Measurements from ENCODE around the gene TBC1D30.
"Not testable (repeated sequence)": the region's sequence is repeated elsewhere in the genome, so short reads cannot be mapped to it uniquely, and the experiment has no call there.

Gene TBC1D30

DNA sequence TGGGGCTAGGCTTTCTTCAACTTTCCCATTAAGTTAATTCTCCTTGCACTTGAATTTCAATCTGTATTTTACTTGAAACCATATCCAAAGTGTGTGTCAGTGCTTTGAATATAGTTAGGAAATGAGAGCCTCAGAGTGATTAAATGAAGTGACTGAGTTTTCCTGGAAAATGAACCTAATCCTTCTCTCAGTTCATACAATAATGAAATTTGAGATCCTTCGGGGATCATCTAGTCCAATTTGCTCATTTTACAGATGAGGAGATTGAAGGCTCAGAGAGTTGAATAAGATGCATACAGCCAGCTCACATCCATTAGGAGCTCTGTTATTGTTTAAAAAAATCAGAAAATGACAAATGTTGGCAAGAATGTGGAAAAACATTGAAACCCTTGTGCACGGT is 18.3 kb upstream of the TBC1D30 start:
- DNase-seq (ENCODE audit: low spot score), result no peak

DNA sequence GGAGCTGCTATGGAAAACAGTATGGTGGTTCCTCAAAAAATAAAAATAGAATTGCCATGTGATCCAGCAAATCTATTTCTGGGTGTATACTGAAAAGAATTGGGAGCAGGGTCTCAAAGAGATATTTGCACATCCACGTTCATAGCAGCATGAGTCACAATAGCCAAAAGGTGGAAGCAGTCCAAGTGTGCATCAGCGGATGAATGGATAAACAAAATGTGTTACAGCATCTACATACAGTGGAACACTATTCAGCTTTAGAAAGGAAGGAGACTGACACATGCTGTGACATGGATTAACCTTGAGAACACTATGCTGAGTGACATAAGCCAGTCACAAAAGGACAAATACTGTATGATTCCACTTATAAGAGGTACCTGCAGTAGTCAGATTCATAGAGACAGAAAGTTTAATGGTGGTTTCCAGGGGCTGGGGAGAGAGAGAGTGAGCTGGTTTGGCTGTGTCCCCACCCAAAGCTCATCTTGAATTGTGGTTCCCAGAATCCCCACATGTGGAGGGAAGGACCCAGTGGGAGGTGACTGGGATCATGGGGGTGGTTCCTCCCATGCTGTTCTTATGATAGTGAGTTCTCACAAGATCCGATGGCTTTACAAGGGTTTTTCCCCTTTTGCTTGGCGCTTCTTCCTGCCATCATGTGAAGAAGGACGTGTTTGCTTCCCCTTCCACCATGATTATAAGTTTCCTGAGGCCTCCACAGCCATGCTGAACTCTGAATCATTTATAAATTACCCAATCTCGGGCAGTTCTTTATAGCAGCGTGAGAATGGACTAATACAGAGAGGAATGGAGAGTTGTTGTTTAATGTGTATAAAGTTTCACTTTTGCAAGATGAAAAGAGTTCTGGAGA is 17.6 kb upstream of the TBC1D30 start:
- DNase-seq (ENCODE audit: low spot score), result no peak

DNA sequence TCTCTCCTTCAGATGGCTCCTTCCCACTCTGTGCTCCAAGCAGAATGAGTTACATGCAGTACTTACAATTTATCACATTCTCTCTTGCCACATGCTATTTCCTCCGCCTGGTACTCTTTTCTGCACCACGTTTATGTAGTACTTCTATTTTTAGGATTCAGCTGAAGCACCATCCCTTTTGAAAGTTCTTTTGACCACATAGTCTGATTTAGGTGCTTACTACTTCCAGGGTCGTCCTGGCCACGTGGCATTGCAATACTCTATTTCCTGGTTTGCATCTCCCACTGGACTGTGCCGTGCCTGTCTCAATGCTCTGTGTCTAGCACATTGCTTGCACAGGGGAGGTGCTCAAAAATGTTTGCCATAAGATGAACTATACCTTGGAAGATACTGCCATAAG is 16.3 kb upstream of the TBC1D30 start:
- no peak for DNase-seq (ENCODE audit: low spot score)

DNA sequence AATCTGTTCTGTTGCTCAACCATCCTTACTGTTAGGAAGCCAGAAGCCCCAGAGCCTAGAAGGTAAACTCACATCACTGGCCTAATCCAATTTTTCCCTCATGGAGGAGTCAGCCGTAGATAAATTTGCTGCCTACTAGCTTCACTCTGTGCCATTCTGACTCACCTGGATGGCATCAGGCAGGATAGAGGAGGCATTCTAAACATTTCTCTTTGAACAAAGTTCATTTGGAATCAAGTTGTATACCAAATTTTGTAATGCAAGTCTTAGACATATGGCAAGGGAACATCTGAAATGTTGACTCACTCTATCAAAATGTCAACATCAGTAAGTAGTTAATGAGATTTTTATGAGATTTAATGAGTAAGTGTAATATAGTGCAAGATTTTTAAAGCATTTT is 13.6 kb upstream of the TBC1D30 start:
- no peak for DNase-seq (ENCODE audit: low spot score)

- DNase-seq (ENCODE audit: low spot score), result no peak
These were observed 10.7 kb upstream of the TBC1D30 start for GRCh38 chr12:64813723-64814122.

GRCh38 chr12:64814432-64814831 is 10.0 kb upstream of the TBC1D30 start:
- DNase-seq (ENCODE audit: low spot score), result no peak

DNA sequence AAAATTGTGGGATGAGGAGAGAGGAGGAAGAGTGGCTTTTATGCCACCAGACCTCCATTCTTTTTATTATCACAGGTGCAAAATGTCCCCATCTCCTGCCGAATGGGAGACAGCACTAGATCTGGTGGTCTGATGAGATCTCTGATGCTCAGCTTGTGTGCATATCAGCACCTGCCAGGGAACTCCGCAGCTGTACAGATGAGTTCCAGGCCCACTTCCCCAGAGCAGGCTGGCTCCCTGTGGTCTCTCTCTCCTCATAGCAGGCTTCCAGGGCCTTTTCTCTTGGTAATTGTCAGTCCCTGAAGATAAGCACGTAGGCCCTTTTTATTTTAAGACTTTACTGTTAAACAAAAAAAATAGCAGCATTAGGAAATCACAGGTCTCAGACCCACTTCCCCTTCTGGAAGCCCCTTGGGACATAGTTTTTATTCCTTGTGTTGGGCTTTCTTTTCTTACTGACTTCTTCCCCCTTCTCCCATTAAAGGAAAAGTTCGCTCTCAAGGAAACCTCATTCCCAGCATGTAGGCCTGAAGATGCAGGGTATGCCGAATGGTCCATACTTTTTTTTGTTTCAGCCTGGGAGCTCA is 4.5 kb upstream of the TBC1D30 start:
- no peak for DNase-seq (ENCODE audit: low spot score)

DNA sequence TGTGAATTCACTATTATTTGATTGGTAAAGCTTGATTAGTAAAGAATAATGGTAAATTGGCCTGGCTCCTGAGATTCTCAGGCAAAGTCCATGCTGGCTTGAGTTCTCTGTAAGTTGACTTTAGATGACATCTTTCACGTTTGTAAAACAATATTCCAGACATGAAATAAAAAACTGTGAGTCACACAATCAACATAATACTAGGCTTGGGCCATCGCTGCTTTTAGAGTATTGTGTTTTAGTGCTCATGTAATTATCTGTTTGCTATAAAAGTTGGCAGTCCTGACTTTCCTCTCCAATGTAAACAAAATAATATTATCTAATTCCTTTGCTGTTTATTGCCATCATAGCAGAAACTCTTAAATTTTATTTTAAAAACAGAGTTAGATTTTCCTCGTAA is 3.9 kb upstream of the TBC1D30 start:
- DNase-seq (ENCODE audit: low spot score), result no peak

GRCh38 chr12:64821116-64821630 is 3.3 kb upstream of the TBC1D30 start:
- DNase-seq (ENCODE audit: low spot score), result no peak

DNA sequence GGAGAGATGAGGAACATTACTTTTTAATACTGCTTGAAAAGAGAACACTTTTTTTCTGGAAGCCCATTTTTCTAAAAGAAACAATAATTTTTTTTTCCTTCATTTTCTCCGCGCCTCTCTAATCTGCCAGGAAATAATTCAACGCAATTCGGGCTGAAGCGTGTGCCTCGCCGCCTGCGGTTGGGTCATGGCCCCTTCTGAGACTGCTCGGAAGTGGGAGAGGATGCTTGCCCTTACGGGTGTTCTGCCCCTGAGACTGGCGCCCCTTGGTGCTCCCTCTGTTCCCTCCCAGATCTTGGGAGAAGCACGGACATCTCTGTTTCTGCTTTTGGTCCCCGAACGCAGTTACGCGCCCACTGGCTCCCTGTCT is 332 bp upstream of the TBC1D30 start:
- DNase-seq (ENCODE audit: low spot score), result no peak

- no peak for DNase-seq (ENCODE audit: low spot score)
These were observed 935 bp downstream of the TBC1D30 start for GRCh38 chr12:64825143-64826021.

DNA sequence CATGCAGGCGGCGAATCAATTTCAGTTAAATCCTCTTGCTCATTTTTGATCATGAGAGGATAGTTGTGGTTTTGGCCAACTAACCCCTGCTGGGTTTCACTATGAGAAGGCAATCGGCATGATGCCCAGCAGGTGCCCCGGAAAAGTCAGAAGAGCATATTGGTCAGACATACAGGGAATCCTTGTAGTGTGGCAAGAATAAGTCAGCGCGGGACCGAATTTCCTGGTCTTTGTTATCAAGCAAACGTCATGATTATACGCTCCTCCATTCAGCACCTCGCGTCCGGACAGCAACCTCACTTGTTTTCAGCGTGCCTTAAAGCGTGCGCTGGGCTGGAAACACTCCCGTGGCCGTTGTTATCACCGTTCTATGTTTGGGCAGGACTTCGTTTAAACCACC is 1.8 kb downstream of the TBC1D30 start:
- no peak for DNase-seq (ENCODE audit: low spot score)

GRCh38 chr12:64828713-64829112 is 4.3 kb downstream of the TBC1D30 start:
- DNase-seq (ENCODE audit: low spot score), result no peak

DNA sequence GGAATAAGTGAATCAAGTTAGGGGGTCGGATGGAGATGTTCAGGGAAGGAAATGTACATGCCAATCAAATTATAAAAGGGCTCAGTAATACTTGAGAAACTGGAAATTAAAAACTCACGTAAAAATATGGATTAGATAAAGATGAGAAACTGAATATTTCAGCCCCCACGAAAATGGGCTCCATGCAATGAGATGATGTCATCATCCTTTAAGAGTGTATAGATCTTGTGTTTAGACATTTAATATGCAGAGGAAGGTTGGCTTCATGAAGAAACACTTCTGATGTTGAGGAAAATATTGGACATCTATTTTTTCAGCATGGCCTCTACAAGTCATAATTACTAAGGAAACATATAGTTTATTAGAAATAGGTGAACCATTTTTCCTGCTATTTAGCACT is 9.5 kb downstream of the TBC1D30 start:
- no peak for DNase-seq (ENCODE audit: low spot score)

DNA sequence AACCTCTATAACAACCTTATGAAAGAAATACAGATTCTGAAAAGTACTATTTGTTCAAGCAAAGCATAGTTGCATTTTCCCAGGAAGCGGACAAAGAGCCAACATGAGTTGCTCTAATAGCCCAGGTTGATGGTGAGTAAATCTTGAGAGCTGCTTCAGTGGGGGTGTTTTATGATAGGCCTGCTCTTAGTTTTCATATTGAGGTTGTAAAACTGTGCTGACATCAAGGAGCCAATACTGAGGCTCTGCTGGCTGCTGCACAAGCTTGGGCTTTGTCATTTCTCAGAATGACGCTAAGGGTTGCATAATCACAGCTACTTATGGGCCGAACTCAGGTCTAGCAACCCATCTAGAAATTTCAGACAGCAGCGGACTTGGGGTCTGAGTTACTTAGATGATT is 11.5 kb downstream of the TBC1D30 start:
- no peak for DNase-seq (ENCODE audit: low spot score)

DNA sequence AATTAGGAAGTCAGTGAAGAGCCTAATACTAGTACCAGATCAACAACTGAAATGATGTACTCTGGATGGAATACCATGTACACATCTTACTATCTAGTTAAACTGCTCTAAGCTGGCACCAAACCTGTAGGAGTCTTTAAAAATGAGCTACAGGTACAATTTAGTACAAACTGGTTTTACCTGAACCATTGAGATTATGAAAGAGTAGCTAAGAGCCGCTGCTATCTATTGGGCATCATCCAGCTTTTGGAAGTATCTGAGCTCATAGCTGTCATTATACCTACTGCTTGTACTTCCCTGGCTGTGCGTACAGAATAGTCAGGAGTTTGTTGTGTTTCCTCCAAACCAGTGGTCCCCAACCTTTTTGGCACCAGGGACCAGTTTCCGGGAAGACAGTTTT is 12.4 kb downstream of the TBC1D30 start:
- no peak for DNase-seq (ENCODE audit: low spot score)

GRCh38 chr12:64837427-64837826 is 13.0 kb downstream of the TBC1D30 start:
- DNase-seq (ENCODE audit: low spot score), result no peak

DNA sequence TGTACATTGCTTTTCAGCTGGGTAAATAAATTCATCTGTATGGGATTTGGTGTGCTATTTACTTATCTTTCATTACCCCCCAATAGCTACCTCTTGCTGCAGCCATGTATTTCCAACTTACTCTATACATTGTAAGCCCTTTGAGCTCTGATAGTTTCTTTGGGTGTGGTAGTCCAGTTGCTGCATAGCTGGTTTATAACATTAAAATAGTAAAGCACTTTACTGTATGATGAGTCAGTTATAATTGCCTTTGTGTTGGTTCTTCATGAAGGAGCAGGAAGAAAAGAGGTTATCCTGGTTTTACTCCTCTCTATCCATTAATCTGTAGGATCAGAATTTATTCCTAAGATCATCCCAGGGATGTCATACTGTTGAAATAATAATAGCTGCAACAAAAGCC is 15.7 kb downstream of the TBC1D30 start:
- DNase-seq (ENCODE audit: low spot score), result no peak

- DNase-seq (ENCODE audit: low spot score), result no peak
These were observed 16.7 kb downstream of the TBC1D30 start for GRCh38 chr12:64840949-64841717.

DNA sequence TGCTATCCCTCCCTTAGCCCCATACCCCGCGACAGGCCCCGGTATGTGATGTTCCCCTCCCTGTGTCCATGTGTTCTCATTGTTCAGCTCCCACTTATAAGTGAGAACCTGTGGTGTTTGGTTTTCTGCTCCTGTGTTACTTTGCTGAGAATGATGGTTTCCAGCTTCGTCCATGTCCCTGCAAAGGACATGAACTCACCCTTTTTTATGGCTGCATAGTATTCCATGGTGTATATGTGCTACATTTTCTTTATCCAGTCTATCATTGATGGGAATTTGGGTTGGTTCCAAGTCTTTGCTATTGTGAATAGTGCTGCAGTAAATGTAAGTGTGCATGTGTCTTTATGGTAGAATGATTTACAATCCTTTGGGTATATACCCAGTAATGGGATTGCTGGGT is 24.0 kb downstream of the TBC1D30 start:
- not testable (repeated sequence) for DNase-seq (ENCODE audit: low spot score)

DNA sequence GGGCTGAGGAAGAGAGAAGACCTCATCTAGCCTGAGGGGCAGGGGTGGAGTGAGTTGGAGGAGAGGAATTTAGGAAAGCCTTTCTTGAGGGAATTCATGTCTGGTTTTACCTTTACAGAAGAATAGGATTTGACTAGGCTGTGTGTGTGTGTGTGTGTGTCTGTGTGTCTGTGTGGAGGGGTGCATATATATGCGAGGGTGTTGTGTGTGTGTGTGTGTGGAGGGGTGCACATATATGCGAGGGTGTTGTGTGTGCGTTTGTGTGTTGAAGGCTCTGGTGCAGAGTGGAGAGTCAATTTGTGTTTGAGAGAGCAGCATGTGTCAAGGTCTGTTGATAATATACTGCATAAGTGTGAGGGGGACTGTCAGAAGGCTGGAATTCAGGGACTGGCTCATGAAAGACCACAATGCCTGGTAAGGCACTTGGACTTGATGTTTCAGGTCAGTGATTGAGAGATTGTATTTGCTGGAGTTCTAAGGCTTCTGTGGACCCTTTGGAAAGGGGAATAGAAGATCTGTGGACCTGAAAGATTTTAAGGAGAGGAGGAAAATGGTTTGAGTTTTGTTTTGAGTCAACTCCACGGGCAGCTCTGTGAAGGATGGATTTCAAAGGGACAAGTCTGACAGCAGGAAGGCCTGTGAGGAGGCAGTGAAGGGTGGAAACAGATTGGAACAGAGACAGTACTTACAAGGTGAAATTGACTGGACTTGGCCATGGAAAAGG is 34.6 kb downstream of the TBC1D30 start:
- DNase-seq (ENCODE audit: low spot score), result no peak
